AG08396 (cell line): ENCODE results near the gene MGMT.

Experiments
- DNase-seq: peaks from one replicate; pipeline ENCODE4 v3.0.0; 2012; ENCODE audit warnings: low spot score, mixed read lengths

Gene MGMT

GRCh38 chr10:129455625-129456024 is 11.4 kb upstream of the MGMT start:
- no peak for DNase-seq

DNA sequence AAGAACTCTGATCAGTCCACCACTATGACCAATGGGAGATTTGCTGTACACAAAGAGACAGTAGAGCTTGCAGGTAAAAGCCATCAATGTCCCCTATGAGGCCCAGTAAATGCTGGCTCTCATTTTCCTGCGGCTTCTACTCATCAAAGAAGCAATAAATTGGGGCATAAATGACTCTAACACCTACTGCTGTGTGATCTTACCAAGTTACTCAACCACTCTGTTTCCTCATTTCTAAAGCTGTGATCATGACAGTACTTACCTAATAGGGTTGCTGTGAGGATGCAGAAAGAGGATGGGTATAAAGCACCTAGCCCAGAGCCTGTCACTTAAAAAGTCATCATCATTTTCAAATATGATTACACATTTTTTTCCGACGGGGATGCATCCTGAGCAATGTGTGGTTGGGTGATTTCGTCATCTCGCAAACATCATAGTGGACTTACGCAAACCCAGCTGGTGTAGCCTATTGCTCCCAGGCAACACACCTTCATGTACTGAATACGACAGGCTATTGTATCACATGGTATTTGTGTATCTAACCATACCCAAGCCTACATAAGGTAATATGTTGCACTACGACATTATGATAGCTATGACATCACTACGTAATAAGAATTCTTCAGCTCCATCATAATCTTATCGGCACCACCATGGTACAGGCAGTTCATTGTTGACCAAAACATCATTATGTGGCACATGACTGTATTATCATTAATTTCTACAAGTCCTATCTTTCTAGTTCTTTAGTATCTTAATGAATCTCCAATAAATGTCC is 7.1 kb upstream of the MGMT start:
- DNase-seq: no peak

DNA sequence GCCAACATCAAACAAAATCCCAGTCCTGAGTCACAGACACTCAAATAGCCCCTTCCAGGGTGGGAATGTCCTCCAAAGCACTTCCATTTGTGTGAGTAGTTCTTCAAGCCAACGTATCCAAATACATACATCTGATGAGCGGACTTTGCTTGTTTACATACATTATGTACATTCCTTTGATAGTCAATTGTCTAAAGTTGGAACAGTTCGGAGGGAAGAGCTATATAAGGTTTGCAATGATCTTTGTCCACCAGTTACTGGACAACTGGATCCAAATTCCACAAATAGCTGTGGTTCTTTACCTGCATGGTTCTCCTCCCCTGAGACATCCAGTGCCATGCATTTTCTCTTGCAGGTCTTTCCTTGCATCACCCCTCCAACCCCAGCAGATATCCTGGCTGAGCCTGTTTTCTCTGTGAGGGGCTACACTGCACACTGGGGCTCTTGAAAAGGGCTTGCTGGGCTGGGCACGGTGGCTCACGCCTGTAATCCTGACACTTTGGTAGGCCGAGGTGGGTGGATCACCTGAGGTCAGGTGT is 4.7 kb upstream of the MGMT start:
- DNase-seq: no peak

- no peak for DNase-seq
Measured at GRCh38 chr10:129464251-129464650, 2.8 kb upstream of the MGMT start.

DNA sequence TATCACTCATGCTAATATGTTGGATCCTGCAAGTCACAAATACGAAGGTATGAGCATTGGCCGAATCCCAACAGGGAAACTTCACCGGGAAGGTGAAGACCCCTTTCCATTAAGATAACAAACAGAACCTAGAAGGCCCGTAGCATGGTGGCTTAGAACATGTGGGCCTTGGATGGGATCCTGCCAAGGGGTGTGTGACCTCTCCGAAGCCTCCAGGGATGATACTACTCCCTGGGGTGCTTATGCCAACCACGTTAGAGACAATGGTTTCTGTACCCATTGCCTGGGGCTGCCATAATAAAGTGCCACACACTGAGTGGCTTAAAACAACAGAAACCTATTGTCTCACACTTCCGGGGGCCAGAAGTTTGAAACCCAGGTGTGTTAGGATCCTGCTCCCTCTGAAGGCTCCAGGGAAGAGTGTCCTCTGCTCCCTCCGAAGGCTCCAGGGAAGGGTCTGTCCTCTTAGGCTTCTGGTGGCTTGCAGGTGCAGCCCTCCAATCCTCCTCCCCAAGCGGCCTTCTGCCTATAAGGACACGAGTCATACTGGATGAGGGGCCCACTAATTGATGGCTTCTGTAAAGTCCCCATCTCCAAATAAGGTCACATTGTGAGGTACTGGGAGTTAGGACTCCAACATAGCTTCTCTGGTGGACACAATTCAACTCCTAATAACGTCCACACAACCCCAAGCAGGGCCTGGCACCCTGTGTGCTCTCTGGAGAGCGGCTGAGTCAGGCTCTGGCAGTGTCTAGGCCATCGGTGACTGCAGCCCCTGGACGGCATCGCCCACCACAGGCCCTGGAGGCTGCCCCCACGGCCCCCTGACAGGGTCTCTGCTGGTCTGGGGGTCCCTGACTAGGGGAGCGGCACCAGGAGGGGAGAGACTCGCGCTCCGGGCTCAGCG is 992 bp upstream of the MGMT start:
- no peak for DNase-seq

DNA sequence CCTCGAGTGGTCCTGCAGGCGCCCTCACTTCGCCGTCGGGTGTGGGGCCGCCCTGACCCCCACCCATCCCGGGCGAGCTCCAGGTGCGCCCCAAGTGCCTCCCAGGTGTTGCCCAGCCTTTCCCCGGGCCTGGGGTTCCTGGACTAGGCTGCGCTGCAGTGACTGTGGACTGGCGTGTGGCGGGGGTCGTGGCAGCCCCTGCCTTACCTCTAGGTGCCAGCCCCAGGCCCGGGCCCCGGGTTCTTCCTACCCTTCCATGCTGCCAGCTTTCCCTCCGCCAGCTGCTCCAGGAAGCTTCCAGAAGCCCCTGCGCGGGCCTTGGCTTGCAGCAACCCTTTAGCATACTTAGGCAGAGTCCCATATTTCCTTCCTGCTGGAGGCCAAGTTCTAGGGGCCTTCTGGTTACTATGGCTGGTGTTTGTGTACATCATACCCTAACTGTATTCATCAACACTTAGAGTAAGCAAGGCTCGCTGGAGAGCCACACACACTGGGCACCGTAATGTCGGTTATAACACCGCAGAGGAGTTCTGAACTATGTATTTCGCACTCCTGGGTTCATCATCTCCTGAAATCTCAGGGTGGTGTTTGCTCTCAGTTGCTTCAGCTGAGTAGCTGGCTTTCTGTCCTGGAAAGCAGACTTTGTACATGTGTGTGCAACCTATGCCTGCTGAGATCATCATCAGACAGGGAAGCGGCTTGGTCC is 471 bp downstream of the MGMT start:
- peak; percentile 33 for DNase-seq

DNA sequence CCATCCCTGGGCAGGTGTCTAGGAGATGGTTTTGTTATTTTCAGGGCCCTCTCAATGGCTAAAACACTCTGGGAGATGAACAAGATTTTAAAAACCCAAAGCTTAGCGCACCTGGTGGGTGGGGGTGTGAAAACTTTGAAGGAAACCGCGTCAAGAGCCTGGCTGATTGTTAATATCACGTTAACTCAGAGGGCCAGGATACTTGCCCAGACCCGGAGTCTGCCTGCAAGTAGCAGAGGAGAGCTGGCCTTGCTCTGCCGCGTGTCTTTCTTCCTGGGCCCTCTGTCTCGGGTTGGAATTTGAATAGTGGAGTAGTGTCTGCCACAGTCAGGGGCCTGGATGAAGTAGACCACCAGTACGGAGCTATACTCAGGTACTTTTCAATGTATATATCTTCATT is 1.1 kb downstream of the MGMT start:
- no peak for DNase-seq

- no peak for DNase-seq
Measured at GRCh38 chr10:129470103-129470851, 3.2 kb downstream of the MGMT start.

GRCh38 chr10:129471447-129472175 is 4.6 kb downstream of the MGMT start:
- no peak for DNase-seq

DNA sequence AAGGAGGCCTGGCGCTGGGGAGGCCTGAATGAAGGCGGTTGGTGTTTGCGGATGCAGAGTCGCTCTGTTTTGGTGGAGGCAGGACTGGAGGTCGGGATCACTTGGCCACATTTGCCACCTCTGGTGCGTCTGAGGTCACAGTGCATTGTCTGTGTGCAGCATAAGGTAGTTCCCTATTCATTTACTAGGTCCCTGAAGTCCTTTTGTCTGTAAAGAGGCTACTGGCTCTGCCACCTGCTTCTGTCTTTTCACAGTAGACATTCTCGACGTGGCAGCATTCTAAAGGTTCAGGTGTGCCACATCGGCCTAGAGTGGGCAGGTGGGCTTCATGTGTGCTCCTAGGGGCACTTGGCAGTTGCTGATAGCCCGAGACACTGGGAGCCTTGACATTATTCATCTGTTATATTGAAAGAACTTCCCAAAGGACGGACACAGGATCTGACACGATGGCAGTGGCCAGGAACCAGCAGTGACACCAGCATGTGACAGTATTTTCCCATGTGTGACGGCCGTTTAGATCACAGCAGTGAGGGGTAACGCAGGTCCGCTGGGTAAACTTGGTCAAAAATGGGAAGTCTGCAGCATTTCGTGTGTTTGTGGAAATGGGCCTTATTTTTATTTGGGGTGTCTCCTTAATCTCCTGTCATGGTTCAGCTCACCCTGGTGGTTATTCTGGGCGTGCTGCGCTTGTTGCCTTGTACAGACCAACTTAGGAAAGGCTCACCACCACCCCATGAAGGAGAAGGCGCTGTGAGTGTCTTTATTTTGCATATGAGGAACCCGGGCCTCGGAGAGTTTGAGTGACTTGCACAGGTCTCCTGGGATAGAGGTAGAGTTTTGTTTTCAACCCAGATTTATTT is 5.9 kb downstream of the MGMT start:
- no peak for DNase-seq

DNA sequence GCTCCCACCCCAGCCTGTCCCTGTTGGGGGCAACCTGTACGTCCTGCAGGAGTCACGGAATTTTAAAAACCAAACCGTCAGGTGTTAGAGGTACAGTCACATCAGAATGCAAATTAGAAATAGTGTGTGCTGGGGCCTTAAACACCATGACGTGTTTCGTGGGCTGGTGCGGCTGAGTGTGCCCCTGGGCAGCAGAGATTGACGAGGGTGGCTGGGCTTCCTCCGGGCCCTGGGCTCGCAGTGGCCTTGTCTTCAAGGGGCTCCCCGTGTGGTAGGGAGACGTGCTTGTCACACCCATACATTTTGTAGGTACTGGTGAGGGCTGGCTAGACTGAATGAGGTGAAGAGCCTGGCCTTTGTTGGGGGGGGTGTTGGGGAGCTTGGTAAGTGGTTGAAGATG is 7.6 kb downstream of the MGMT start:
- no peak for DNase-seq

GRCh38 chr10:129476431-129476830 is 9.4 kb downstream of the MGMT start:
- no peak for DNase-seq

GRCh38 chr10:129477051-129477450 is 10.0 kb downstream of the MGMT start:
- no peak for DNase-seq

- DNase-seq: no peak
Measured at GRCh38 chr10:129481641-129482040, 14.6 kb downstream of the MGMT start.

- no peak for DNase-seq
Measured at GRCh38 chr10:129483430-129484010, 16.5 kb downstream of the MGMT start.

DNA sequence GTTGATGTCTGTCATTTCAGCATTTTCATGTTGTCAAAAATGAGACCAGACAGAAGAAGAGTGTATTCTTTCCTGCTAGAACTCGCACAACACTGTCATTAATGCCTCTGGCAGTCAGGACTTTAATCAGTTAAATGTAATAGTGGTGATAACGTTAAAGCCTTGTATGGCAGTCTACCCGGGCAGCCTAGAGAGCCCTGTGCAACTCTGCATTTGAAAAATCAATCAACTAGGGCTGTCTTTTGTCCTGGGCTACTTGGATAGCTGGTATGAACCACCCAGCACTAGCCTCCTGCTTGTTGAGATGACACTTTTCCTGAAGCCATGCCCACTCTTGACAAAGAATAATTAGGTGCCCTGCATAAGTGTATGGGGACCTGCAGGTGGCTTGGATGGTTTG is 19.8 kb downstream of the MGMT start:
- DNase-seq: no peak

- DNase-seq: no peak
Measured at GRCh38 chr10:129491123-129491734, 24.2 kb downstream of the MGMT start.

GRCh38 chr10:129494176-129494575 is 27.1 kb downstream of the MGMT start:
- no peak for DNase-seq

- DNase-seq: no peak
Measured at GRCh38 chr10:129494740-129495139, 27.7 kb downstream of the MGMT start.
